ENCODE results near the gene WSCD2. TPM values are rescaled to one million over a fixed set of nuclear protein-coding genes. Genes with fewer than 3 reads are reported as not detected.

Gene WSCD2
- total RNA-seq, 1 experiment from 2014 or later: not detected

- ChIA-PET CTCF (interaction anchor here (0.6 to 1.7 kb wide), 4 partner anchors 9 to 276 kb away, joined by 3 to 5 read pairs (median 4); no protein-coding TSS in a partner anchor), POLR2A (no interaction called here)
- no peaks in the 10 kb centered on the region for H3K4me1 Mint-ChIP-seq (ENCODE audit: insufficient read depth, unreplicated experiment)
- DNase-seq (ENCODE audit: unreplicated experiment): no peak
- peaks cover 8% of the 10 kb centered on the region for H3K9me3 Mint-ChIP-seq (ENCODE audit: unreplicated experiment)
- no peak for TF ChIP-seq CTCF (IDR thresholded peaks at IDR 0.05; ENCODE audit: unreplicated experiment)
- intact Hi-C loops (cut with micrococcal nuclease): no loop called here
- H3K36me3 Mint-ChIP-seq (ENCODE audit: insufficient read depth, unreplicated experiment): no peaks in the 10 kb centered on the region
- H3K27me3 Mint-ChIP-seq (ENCODE audit: insufficient read depth, unreplicated experiment): no peaks in the 10 kb centered on the region
- BruUV-seq (replicated peaks): no TSS peak
- no peak overlapping the region for H3K27ac Mint-ChIP-seq (ENCODE audit: low read depth, unreplicated experiment)
- no peak overlapping the region for H3K4me3 Mint-ChIP-seq (ENCODE audit: unreplicated experiment)
Measured at GRCh38 chr12:108265505-108265904, 136.4 kb downstream of the WSCD2 start.

- CTCF ChIA-PET: no interaction called here
Measured at GRCh38 chr12:108266131-108266530, 137.0 kb downstream of the WSCD2 start.

GRCh38 chr12:108267450-108267849 is 138.4 kb downstream of the WSCD2 start:
- ChIA-PET POLR2A (no interaction called here), CTCF (interaction anchor here (0.8 kb wide), 1 partner anchor 741 kb away, joined by 3 read pairs; no protein-coding TSS in a partner anchor)
- no peaks in the 10 kb centered on the region for H3K4me1 Mint-ChIP-seq (ENCODE audit: insufficient read depth, unreplicated experiment)
- H3K9me3 Mint-ChIP-seq (ENCODE audit: unreplicated experiment): no peaks in the 10 kb centered on the region
- no peak for DNase-seq (ENCODE audit: unreplicated experiment)
- H3K27ac Mint-ChIP-seq (ENCODE audit: low read depth, unreplicated experiment): no peak overlapping the region
- intact Hi-C loops (cut with micrococcal nuclease): no loop called here
- no peak overlapping the region for H3K4me3 Mint-ChIP-seq (ENCODE audit: unreplicated experiment)
- no peaks in the 10 kb centered on the region for H3K27me3 Mint-ChIP-seq (ENCODE audit: insufficient read depth, unreplicated experiment)
- TF ChIP-seq CTCF (IDR thresholded peaks at IDR 0.05; ENCODE audit: unreplicated experiment): no peak
- no peaks in the 10 kb centered on the region for H3K36me3 Mint-ChIP-seq (ENCODE audit: insufficient read depth, unreplicated experiment)
- no TSS peak for BruUV-seq (replicated peaks)

More at GRCh38 chr12:108266131-108266530, 137.0 kb downstream of the WSCD2 start:
- intact Hi-C loops (cut with micrococcal nuclease): no loop called here
- Mint-ChIP-seq H3K27me3 (ENCODE audit: insufficient read depth, unreplicated experiment) (no peaks in the 10 kb centered on the region), H3K27ac (ENCODE audit: low read depth, unreplicated experiment) (no peak overlapping the region), H3K4me3 (ENCODE audit: unreplicated experiment) (no peak overlapping the region), H3K36me3 (ENCODE audit: insufficient read depth, unreplicated experiment) (no peaks in the 10 kb centered on the region), H3K9me3 (ENCODE audit: unreplicated experiment) (peaks cover 1% of the 10 kb centered on the region), H3K4me1 (ENCODE audit: insufficient read depth, unreplicated experiment) (no peaks in the 10 kb centered on the region)
- no TSS peak for BruUV-seq (replicated peaks)
- DNase-seq (ENCODE audit: unreplicated experiment): no peak
- TF ChIP-seq CTCF (IDR thresholded peaks at IDR 0.05; ENCODE audit: unreplicated experiment): no peak
- POLR2A ChIA-PET: no interaction called here

GRCh38 chr12:108268397-108268796 is 139.3 kb downstream of the WSCD2 start:
- no peak for TF ChIP-seq CTCF (IDR thresholded peaks at IDR 0.05; ENCODE audit: unreplicated experiment)
- ChIA-PET CTCF (no interaction called here), POLR2A (no interaction called here)
- Mint-ChIP-seq H3K27ac (ENCODE audit: low read depth, unreplicated experiment) (no peak overlapping the region), H3K27me3 (ENCODE audit: insufficient read depth, unreplicated experiment) (no peaks in the 10 kb centered on the region), H3K36me3 (ENCODE audit: insufficient read depth, unreplicated experiment) (no peaks in the 10 kb centered on the region), H3K4me3 (ENCODE audit: unreplicated experiment) (no peak overlapping the region), H3K4me1 (ENCODE audit: insufficient read depth, unreplicated experiment) (no peaks in the 10 kb centered on the region), H3K9me3 (ENCODE audit: unreplicated experiment) (no peaks in the 10 kb centered on the region)
- no TSS peak for BruUV-seq (replicated peaks)
- no peak for DNase-seq (ENCODE audit: unreplicated experiment)
- intact Hi-C loops (cut with micrococcal nuclease): no loop called here

Measured in MCF 10A (cell line).